ENCODE measurements around the gene PER2. TPM values are rescaled to one million over a fixed set of nuclear protein-coding genes. Genes with fewer than 3 reads are reported as not detected.

Gene PER2
- total RNA-seq, 1 experiment from 2014 or later = 6.6 TPM

DNA sequence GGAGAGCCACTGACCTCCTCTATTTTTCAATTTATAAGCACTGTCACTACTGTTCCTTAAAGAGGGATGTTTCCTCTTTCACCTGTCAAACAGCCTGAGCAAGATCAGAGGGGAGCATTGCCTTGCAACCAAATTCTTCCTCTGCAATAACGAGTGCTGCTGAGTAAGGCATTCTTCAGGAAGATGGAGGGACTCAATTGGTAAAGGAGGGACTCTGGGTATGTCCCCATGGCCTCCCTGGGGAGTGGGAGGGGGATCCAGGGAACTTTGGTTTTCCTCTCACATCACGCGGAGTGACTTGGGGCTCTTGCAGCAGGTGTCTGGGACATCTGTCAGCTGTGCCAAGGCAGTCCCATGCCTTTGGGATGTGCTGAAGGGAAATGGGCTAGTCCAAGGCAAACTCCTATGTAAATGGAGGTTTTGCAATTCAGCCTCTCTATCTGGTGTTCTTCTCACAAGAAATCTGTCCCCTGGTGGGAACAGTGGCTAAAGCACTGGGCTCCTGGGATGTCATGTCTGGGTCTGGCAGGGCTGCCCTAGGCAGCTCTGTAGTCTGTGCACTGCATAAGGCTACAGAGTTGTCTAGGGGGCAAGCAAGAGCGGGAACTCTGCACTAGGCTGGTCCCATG lies 34.2 kb downstream of the PER2 start:
- POLR2A ChIA-PET = no interaction called here
- H3K4me3 Mint-ChIP-seq = no peak overlapping the region
- CTCF ChIA-PET = interaction anchor here (2.9 kb wide), 1 partner anchor 10 kb away, joined by 16 read pairs; no protein-coding TSS in a partner anchor
- no peaks in the 10 kb centered on the region for H3K9me3 Mint-ChIP-seq
- no peaks in the 10 kb centered on the region; the same call in 1 of the 2 replicates for H3K36me3 Mint-ChIP-seq
- ATAC-seq = no peak
- H3K27ac Mint-ChIP-seq = no peak overlapping the region
- DNase-seq (ENCODE audit: low spot score) = no peak
- H3K27me3 Mint-ChIP-seq (ENCODE audit: low read depth) = no peaks in the 10 kb centered on the region
- TF ChIP-seq HMGXB4 (CRISPR knock-in tag; IDR thresholded peaks at IDR 0.05) (no peak), FOXK1 (CRISPR knock-in tag; IDR thresholded peaks at IDR 0.05) (no peak), MAX (CRISPR knock-in tag; IDR thresholded peaks at IDR 0.05) (no peak), OVOL2 (CRISPR knock-in tag; IDR thresholded peaks at IDR 0.05; ENCODE audit: borderline replicate concordance) (no peak), JAZF1 (CRISPR knock-in tag; IDR thresholded peaks at IDR 0.05) (no peak), TCF7 (CRISPR knock-in tag; IDR thresholded peaks at IDR 0.05; ENCODE audit: low read depth) (no peak), JUN (CRISPR knock-in tag; IDR thresholded peaks at IDR 0.05) (no peak), ZNF219 (CRISPR knock-in tag; IDR thresholded peaks at IDR 0.05; ENCODE audit: borderline replicate concordance) (no peak)
- TF ChIP-seq, protein P1, sequence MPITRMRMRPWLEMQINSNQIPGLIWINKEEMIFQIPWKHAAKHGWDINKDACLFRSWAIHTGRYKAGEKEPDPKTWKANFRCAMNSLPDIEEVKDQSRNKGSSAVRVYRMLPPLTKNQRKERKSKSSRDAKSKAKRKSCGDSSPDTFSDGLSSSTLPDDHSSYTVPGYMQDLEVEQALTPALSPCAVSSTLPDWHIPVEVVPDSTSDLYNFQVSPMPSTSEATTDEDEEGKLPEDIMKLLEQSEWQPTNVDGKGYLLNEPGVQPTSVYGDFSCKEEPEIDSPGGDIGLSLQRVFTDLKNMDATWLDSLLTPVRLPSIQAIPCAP (CRISPR knock-in tag; IDR thresholded peaks at IDR 0.05) = no peak
- TF ChIP-seq, protein P2, sequence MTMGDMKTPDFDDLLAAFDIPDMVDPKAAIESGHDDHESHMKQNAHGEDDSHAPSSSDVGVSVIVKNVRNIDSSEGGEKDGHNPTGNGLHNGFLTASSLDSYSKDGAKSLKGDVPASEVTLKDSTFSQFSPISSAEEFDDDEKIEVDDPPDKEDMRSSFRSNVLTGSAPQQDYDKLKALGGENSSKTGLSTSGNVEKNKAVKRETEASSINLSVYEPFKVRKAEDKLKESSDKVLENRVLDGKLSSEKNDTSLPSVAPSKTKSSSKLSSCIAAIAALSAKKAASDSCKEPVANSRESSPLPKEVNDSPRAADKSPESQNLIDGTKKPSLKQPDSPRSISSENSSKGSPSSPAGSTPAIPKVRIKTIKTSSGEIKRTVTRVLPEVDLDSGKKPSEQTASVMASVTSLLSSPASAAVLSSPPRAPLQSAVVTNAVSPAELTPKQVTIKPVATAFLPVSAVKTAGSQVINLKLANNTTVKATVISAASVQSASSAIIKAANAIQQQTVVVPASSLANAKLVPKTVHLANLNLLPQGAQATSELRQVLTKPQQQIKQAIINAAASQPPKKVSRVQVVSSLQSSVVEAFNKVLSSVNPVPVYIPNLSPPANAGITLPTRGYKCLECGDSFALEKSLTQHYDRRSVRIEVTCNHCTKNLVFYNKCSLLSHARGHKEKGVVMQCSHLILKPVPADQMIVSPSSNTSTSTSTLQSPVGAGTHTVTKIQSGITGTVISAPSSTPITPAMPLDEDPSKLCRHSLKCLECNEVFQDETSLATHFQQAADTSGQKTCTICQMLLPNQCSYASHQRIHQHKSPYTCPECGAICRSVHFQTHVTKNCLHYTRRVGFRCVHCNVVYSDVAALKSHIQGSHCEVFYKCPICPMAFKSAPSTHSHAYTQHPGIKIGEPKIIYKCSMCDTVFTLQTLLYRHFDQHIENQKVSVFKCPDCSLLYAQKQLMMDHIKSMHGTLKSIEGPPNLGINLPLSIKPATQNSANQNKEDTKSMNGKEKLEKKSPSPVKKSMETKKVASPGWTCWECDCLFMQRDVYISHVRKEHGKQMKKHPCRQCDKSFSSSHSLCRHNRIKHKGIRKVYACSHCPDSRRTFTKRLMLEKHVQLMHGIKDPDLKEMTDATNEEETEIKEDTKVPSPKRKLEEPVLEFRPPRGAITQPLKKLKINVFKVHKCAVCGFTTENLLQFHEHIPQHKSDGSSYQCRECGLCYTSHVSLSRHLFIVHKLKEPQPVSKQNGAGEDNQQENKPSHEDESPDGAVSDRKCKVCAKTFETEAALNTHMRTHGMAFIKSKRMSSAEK (CRISPR knock-in tag; IDR thresholded peaks at IDR 0.05; ENCODE audit: borderline replicate concordance) = no peak
- TF ChIP-seq, protein P3, sequence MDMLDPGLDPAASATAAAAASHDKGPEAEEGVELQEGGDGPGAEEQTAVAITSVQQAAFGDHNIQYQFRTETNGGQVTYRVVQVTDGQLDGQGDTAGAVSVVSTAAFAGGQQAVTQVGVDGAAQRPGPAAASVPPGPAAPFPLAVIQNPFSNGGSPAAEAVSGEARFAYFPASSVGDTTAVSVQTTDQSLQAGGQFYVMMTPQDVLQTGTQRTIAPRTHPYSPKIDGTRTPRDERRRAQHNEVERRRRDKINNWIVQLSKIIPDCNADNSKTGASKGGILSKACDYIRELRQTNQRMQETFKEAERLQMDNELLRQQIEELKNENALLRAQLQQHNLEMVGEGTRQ (CRISPR knock-in tag; IDR thresholded peaks at IDR 0.05) = no peak
- peaks cover 6% of the 10 kb centered on the region; the same call in 1 of the 2 replicates for H3K4me1 Mint-ChIP-seq

- H3K4me1 Mint-ChIP-seq = peaks cover 6% of the 10 kb centered on the region; the same call in 1 of the 2 replicates
- no peak for ATAC-seq
- CTCF ChIA-PET = interaction anchor here (1.2 to 2.9 kb wide), 2 partner anchors 10 to 11 kb away, joined by 7 to 16 read pairs; no protein-coding TSS in a partner anchor
- TF ChIP-seq, protein P4, sequence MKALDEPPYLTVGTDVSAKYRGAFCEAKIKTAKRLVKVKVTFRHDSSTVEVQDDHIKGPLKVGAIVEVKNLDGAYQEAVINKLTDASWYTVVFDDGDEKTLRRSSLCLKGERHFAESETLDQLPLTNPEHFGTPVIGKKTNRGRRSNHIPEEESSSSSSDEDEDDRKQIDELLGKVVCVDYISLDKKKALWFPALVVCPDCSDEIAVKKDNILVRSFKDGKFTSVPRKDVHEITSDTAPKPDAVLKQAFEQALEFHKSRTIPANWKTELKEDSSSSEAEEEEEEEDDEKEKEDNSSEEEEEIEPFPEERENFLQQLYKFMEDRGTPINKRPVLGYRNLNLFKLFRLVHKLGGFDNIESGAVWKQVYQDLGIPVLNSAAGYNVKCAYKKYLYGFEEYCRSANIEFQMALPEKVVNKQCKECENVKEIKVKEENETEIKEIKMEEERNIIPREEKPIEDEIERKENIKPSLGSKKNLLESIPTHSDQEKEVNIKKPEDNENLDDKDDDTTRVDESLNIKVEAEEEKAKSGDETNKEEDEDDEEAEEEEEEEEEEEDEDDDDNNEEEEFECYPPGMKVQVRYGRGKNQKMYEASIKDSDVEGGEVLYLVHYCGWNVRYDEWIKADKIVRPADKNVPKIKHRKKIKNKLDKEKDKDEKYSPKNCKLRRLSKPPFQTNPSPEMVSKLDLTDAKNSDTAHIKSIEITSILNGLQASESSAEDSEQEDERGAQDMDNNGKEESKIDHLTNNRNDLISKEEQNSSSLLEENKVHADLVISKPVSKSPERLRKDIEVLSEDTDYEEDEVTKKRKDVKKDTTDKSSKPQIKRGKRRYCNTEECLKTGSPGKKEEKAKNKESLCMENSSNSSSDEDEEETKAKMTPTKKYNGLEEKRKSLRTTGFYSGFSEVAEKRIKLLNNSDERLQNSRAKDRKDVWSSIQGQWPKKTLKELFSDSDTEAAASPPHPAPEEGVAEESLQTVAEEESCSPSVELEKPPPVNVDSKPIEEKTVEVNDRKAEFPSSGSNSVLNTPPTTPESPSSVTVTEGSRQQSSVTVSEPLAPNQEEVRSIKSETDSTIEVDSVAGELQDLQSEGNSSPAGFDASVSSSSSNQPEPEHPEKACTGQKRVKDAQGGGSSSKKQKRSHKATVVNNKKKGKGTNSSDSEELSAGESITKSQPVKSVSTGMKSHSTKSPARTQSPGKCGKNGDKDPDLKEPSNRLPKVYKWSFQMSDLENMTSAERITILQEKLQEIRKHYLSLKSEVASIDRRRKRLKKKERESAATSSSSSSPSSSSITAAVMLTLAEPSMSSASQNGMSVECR (CRISPR knock-in tag; IDR thresholded peaks at IDR 0.05; ENCODE audit: borderline replicate concordance) = no peak
- TF ChIP-seq, protein P5, sequence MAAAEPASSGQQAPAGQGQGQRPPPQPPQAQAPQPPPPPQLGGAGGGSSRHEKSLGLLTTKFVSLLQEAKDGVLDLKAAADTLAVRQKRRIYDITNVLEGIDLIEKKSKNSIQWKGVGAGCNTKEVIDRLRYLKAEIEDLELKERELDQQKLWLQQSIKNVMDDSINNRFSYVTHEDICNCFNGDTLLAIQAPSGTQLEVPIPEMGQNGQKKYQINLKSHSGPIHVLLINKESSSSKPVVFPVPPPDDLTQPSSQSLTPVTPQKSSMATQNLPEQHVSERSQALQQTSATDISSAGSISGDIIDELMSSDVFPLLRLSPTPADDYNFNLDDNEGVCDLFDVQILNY (CRISPR knock-in tag; IDR thresholded peaks at IDR 0.05) = no peak
- TF ChIP-seq CDX4 (CRISPR knock-in tag; IDR thresholded peaks at IDR 0.05; ENCODE audit: borderline replicate concordance) = no peak
- TF ChIP-seq, protein P1 (CRISPR knock-in tag; IDR thresholded peaks at IDR 0.05) = no peak
Observed at GRCh38 chr2:238252766-238253630, 35.4 kb downstream of the PER2 start.

More at GRCh38 chr2:238252766-238253630, 35.4 kb downstream of the PER2 start:
- Mint-ChIP-seq H3K36me3 (no peaks in the 10 kb centered on the region), H3K27me3 (ENCODE audit: low read depth) (no peaks in the 10 kb centered on the region), H3K27ac (no peak overlapping the region), H3K4me3 (no peak overlapping the region), H3K9me3 (no peaks in the 10 kb centered on the region)
- POLR2A ChIA-PET = no interaction called here
- no peak for DNase-seq (ENCODE audit: low spot score)
